ENCODE results near the gene ZNF185.

The ZNF185 gene

DNA sequence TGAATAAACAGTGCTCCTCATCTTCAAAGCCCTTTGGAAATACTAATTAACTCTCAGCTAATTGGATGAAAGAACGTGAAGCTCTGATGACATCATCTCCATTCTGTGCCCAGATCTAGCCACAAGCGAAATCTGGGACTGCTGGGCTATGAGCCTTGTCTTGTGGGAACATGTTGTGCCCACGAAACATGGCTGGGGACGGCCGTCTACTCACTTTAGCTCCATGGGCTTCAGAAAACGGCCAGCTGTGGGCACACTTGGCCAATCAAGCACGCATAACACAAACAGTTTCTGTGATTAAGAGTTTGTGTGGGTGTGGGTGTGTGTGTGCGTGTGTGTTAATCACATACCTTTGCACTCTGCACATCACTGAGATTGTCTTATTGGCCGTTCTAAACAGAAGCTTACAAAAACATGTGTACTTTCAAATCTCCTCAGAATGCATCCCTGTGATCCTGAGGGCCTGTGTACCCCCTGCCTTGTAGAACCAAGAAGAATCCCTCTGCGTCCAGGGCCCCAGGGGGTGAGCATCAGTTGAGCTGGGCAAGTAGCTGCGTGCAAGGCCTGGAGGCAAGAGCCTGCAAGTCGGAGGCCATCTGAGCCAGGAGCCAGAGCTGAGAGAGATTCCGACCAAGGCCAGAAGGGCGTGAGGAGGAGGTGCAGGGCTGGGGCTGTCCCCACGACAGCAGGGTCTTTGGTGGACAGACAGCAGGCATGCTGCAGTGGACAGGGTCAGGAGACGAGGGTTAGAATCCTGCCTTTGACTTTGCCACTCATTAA, 18.7 kb upstream of the ZNF185 start:
- TF ChIP-seq CTCF (IDR thresholded peaks at IDR 0.05): no peak
- H3K4me3 ChIP-seq: no peak overlapping the region
- peak; percentile 46 for DNase-seq (ENCODE audit: low spot score)
- H3K27ac ChIP-seq: no peak overlapping the region

GRCh38 chrX:152881289-152881688, 16.6 kb upstream of the ZNF185 start:
- Histone ChIP-seq H3K27ac (no peak overlapping the region), H3K4me3 (no peak overlapping the region)
- TF ChIP-seq CTCF (IDR thresholded peaks at IDR 0.05): no peak
- no peak for DNase-seq (ENCODE audit: low spot score)

GRCh38 chrX:152884171-152884570, 13.7 kb upstream of the ZNF185 start:
- no peak overlapping the region for H3K27ac ChIP-seq

GRCh38 chrX:152886716-152887115, 11.2 kb upstream of the ZNF185 start:
- no peak for TF ChIP-seq CTCF (IDR thresholded peaks at IDR 0.05)
- H3K27ac ChIP-seq: no peak overlapping the region
- DNase-seq (ENCODE audit: low spot score): no peak
- H3K4me3 ChIP-seq: no peak overlapping the region

More at GRCh38 chrX:152884171-152884570, 13.7 kb upstream of the ZNF185 start:
- no peak for DNase-seq (ENCODE audit: low spot score)
- H3K4me3 ChIP-seq: no peak overlapping the region
- no peak for TF ChIP-seq CTCF (IDR thresholded peaks at IDR 0.05)

DNA sequence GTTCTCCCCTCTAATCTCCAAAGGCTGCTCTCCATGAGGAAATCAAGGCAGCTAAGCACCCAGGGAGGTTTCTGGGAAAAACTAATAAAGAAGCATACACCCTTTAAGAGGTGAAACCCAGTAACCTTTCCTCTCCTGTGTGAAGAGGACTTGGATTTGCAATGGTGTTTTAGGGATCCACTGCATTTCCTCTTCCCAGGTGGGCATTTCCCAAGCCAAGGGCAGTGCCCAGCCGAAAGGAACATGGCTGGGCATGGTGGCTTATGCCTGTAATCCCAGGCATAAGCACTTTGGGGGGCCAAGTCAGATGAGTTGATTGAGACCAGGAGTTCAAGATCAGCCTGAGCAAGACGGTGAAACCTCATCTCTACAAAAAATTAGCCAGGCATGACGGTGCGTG, 5.4 kb upstream of the ZNF185 start:
- TF ChIP-seq CTCF (IDR thresholded peaks at IDR 0.05): no peak
- no peak for DNase-seq (ENCODE audit: low spot score)
- Histone ChIP-seq H3K4me3 (no peak overlapping the region), H3K27ac (no peak overlapping the region)

GRCh38 chrX:152892999-152893891, 4.6 kb upstream of the ZNF185 start:
- no peak for DNase-seq (ENCODE audit: low spot score)
- no peak overlapping the region for H3K27ac ChIP-seq
- H3K4me3 ChIP-seq: no peak overlapping the region
- TF ChIP-seq CTCF (IDR thresholded peaks at IDR 0.05): no peak
